ENCODE measurements around the gene G2E3. TPM values are rescaled to one million over a fixed set of nuclear protein-coding genes. Genes with fewer than 3 reads are reported as not detected.

The G2E3 gene
- total and polyA plus RNA-seq, 2 of the 13 experiments (the other 11 are each of a cell fraction or from before 2014, with no cell fraction given) = 22.8 to 63.0 TPM

DNA sequence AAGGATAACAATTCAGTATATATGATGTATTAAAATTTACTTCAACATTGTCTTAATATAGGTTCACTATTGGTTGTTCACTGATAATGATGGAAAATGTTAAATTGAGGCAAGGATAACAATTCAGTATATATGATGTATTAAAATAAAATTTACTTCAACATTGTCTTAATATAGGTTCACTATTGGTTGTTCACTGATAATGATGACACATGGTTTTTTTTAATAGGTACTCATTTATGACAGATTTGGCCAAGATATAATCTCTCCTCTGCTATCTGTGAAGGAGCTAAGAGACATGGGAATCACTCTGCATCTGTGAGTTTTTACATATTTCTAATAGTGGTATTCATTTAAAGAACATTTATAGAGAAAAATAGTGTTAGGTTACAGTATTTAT is 71.3 kb downstream of the G2E3 start:
- ChIA-PET CTCF (ENCODE audit: low intra/inter-chr PET ratio, low total read pairs) (no interaction called here), POLR2A (interaction anchor here (3.6 kb wide), 1 partner anchor 8 kb away, joined by 17 read pairs; the partner anchor contains the start of gene SCFD1)
- Histone ChIP-seq H3K9me3 (ENCODE audit: low read length) (no peaks in the 10 kb centered on the region), H2AFZ (ENCODE audit: low read length) (no peak overlapping the region), H3K27ac (ENCODE audit: extremely low read length, insufficient read depth, low read length) (no peak overlapping the region), H3K4me2 (ENCODE audit: low read depth, low read length) (no peak overlapping the region), H3K27me3 (ENCODE audit: control insufficient read depth in 1 of 2, insufficient read depth in 2 of 2, low read length in 2 of 2) (no peaks in the 10 kb centered on the region), H3K36me3 (replicated peaks in 1 of 2; ENCODE audit: control insufficient read depth in 1 of 2, insufficient read depth in 2 of 2, low read length in 2 of 2) (peaks cover 20 to 48% of the 10 kb centered on the region in 2 experiments), H3K9ac (ENCODE audit: insufficient read depth, low read depth, low read length) (no peak overlapping the region), H3K4me1 (ENCODE audit: insufficient read depth, low read length) (peaks cover 35% of the 10 kb centered on the region), H3K4me3 (replicated peaks in 1 of 3; ENCODE audit: insufficient read depth in 1 of 3, low read depth in 2 of 3, low read length in 3 of 3) (no peak overlapping the region), H4K20me1 (ENCODE audit: insufficient read depth, low read length) (peaks cover 43% of the 10 kb centered on the region), H3K79me2 (ENCODE audit: insufficient read depth, low read length) (peaks cover 75% of the 10 kb centered on the region)
- in situ Hi-C loops (cut with HindIII; ENCODE audit: extremely low pct_ligation_motif_present, low pct_unique_long_range_greater_than_20kb) = no loop called here
- no TSS peak for BruUV-seq (replicated peaks)
- FAIRE-seq (no peak), ATAC-seq (no peak), DNase-seq (ENCODE audit: low spot score) (no peak)
- intact Hi-C loops (cut with micrococcal nuclease; ENCODE audit: unreplicated experiment) = no loop called here
- no peak for TF ChIP-seq ZNF232 (CRISPR knock-in tag; IDR thresholded peaks at IDR 0.05; ENCODE audit: borderline replicate concordance)
- peak; percentile 76 for TF ChIP-seq MAFF (IDR thresholded peaks at IDR 0.05; ENCODE audit: low read depth, low read length)
- TF ChIP-seq ZNF205 (CRISPR knock-in tag; IDR thresholded peaks at IDR 0.05) = no peak
- no peak for TF ChIP-seq SMARCC2 (IDR thresholded peaks at IDR 0.05)
- TF ChIP-seq PREB (CRISPR knock-in tag; IDR thresholded peaks at IDR 0.05) = no peak
- 0 out of 2 replicates have a peak, but pooled peaks have one; percentile 68 for TF ChIP-seq ZNF382 (CRISPR knock-in tag; IDR thresholded peaks at IDR 0.05; ENCODE audit: borderline replicate concordance)
- TF ChIP-seq ZMAT3 (CRISPR knock-in tag; conservative IDR thresholded peaks at IDR 0.05) = no peak
- TF ChIP-seq, protein P1, sequence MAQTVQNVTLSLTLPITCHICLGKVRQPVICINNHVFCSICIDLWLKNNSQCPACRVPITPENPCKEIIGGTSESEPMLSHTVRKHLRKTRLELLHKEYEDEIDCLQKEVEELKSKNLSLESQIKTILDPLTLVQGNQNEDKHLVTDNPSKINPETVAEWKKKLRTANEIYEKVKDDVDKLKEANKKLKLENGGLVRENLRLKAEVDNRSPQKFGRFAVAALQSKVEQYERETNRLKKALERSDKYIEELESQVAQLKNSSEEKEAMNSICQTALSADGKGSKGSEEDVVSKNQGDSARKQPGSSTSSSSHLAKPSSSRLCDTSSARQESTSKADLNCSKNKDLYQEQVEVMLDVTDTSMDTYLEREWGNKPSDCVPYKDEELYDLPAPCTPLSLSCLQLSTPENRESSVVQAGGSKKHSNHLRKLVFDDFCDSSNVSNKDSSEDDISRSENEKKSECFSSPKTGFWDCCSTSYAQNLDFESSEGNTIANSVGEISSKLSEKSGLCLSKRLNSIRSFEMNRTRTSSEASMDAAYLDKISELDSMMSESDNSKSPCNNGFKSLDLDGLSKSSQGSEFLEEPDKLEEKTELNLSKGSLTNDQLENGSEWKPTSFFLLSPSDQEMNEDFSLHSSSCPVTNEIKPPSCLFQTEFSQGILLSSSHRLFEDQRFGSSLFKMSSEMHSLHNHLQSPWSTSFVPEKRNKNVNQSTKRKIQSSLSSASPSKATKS (CRISPR knock-in tag; IDR thresholded peaks at IDR 0.05) = peak; percentile 59; the same call in 1 of the 2 replicates
- TF ChIP-seq ZBTB26 (CRISPR knock-in tag; IDR thresholded peaks at IDR 0.05; ENCODE audit: borderline replicate concordance) = no peak
- TF ChIP-seq RFX5 (IDR thresholded peaks at IDR 0.05; ENCODE audit: low read depth, low read length) = no peak
- TF ChIP-seq HOXA9 (CRISPR knock-in tag; IDR thresholded peaks at IDR 0.05; ENCODE audit: borderline replicate concordance) = no peak
- TF ChIP-seq ZNF784 (CRISPR knock-in tag; IDR thresholded peaks at IDR 0.05; ENCODE audit: borderline replicate concordance) = no peak
- TF ChIP-seq TCF7L2 (IDR thresholded peaks at IDR 0.05; ENCODE audit: low read depth, low read length) = 0 out of 2 replicates have a peak, but pooled peaks have one; percentile 26
- peak; percentile 35; the same call in 1 of the 2 replicates for TF ChIP-seq RBFOX2 (IDR thresholded peaks at IDR 0.05; ENCODE audit: low read depth, low read length)
- no peak for TF ChIP-seq ZNF496 (CRISPR knock-in tag; IDR thresholded peaks at IDR 0.05; ENCODE audit: insufficient replicate concordance)
- TF ChIP-seq ZNF841 (CRISPR knock-in tag; IDR thresholded peaks at IDR 0.05; ENCODE audit: borderline replicate concordance) = no peak
- no peak for TF ChIP-seq CCAR2 (optimal IDR thresholded peaks at IDR 0.05; ENCODE audit: low read depth, low read length)
- no peak for TF ChIP-seq FOXA3 (CRISPR knock-in tag; IDR thresholded peaks at IDR 0.05)
- TF ChIP-seq POGK (CRISPR knock-in tag; conservative IDR thresholded peaks at IDR 0.05) = no peak
